AG09319 (cell line): Measurements from ENCODE around the gene SMYD3.

ENCODE experiments used
- DNase-seq: peaks from one replicate; pipeline ENCODE4 v3.0.0-alpha.2; 2010; ENCODE audit warnings: low read depth; ENCODE audit errors: extremely low read depth
- TF ChIP-seq, protein P1 (sequence below): IDR thresholded peaks from 2 replicates; pipeline ENCODE4 v1.5.1; 2011; ENCODE audit warnings: low read depth, mild to moderate bottlenecking, inconsistent platforms, low read length, moderate library complexity

SMYD3 gene

GRCh38 chr1:245763873-245764331 is 743.2 kb downstream of the SMYD3 start:
- no peak for DNase-seq
- TF ChIP-seq, protein P1, sequence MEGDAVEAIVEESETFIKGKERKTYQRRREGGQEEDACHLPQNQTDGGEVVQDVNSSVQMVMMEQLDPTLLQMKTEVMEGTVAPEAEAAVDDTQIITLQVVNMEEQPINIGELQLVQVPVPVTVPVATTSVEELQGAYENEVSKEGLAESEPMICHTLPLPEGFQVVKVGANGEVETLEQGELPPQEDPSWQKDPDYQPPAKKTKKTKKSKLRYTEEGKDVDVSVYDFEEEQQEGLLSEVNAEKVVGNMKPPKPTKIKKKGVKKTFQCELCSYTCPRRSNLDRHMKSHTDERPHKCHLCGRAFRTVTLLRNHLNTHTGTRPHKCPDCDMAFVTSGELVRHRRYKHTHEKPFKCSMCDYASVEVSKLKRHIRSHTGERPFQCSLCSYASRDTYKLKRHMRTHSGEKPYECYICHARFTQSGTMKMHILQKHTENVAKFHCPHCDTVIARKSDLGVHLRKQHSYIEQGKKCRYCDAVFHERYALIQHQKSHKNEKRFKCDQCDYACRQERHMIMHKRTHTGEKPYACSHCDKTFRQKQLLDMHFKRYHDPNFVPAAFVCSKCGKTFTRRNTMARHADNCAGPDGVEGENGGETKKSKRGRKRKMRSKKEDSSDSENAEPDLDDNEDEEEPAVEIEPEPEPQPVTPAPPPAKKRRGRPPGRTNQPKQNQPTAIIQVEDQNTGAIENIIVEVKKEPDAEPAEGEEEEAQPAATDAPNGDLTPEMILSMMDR, result no peak

- TF ChIP-seq, protein P1, result no peak
- no peak for DNase-seq
Measured at GRCh38 chr1:245762396-245762910, 744.6 kb downstream of the SMYD3 start.

GRCh38 chr1:245760301-245760700 is 746.8 kb downstream of the SMYD3 start:
- DNase-seq, result no peak
- TF ChIP-seq, protein P1, result no peak

DNA sequence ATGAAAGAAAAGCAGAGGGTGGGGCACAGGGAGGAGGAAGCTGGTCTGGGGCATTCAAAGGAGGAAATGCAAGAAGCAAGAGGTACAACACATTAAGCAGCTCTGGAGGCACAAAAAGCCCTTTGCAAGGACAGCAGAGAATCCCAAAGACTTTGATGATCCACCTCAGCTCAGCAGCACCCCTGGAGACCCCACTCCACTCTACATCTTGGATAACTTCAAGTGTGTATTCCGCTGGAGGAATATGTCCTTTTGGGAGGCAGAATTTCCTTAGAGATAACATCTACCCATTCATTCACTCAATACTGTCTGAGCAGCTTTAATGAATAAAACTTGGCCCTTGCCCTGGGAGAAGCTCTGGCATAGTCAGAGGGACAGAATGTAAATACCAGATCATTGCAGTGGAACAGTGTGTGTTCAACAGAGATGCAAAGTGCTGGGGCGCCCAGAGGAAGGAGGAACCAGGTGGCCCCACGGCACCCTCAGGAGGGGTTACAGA is 752.6 kb downstream of the SMYD3 start:
- TF ChIP-seq, protein P1, result no peak
- no peak for DNase-seq

DNA sequence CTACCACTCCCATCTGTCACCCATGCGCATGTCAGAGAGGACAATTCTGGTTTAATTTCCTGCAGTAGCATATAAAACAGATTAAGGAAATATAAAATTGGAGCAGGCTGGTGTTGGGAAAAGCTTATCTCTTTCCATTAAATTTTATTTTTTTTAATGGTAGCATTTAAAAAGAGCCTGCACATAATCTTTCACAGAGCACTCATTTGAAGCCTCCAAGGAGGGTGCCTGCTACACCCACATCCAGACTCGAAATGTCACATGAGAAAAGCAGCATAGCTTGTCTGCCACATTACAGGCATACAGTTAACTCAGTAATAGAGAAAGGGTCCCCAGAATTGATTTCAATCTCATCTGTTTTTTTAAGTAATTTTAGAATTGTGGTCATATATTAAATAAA is 753.3 kb downstream of the SMYD3 start:
- TF ChIP-seq, protein P1, result no peak
- no peak for DNase-seq

DNA sequence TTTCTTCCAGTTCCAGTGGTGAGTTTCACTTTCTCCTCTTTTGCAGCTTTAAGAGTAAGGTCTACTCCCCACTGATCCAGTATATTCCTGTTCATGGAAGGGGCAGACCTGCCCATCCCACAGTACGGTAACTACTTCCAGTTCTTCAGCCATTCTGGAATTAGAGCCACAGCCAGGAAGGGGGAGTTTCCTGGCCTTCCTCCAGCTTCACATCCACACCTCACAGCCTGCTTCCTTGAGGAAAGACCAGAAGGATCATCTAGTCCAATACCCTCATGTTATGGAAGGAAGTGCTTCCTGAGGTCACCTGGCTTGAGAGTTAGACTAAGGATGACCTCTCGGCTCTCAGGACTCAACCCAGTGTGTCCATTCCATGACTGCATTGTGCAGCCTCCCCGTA is 754.5 kb downstream of the SMYD3 start:
- TF ChIP-seq, protein P1, result no peak
- no peak for DNase-seq

DNA sequence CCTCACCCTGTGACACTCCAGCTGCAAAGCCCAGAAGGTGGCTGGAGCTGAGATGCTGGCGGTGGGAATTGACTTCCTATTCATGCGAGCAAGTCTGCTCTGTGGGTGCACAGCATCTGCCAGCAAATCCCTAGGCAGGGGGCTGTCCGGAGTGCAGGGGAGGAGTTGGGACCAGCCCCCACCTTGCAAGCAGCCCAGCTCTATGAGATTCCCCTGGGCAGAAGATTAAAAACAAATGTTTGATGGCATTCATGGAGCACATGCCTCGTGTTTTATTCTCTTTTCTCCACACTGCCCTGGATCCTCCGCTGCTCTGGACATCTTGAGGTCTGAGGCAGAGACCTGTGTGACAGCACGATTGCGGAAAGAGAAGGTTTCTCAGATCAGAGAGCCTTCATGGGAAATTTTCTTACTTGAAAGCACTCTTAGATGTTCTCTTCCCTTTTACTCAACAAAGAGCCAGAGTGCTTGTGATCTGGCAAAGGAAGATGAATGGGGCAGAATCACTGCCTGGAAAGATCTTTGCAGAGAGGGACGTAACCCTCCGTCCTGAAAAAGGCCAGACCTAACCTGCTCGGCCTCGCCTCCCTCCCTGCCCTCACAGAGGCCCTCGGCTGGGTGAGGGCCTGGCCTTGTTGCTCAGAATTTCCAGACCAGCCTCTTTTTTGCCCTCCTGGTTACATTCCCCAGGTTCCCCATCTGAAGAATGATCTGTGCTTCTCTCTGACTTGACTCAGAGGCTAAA is 755.2 kb downstream of the SMYD3 start:
- peak; percentile 42 for DNase-seq
- TF ChIP-seq, protein P1, result no peak
